Fibroblast of skin of back (primary cell): ENCODE results near the gene ETV1.
A peak's percentile ranks its signal among the peaks of the same experiment; 100 is the strongest.

ENCODE experiments used
- DNase-seq: peaks from one replicate; pipeline ENCODE4 v3.0.0-alpha.2; 2013

ETV1 gene

DNA sequence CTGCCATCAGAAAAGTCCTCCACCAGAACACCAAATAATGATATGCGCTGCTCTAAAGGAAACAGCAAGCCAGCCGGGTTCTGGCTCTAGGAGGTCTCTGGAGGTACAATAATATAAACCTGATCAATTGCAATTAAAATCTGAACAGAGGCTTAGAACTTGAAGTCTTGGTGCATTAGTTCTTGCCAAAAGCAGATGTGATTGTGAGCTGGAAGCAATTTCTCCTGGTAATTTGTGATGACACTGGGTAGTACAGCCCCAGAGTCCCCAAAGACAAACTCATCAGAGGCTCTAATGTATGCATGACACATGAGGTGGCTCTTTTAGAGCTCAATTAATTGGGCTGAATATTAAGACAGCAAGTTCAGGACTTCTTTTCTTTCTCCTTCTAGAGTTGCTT is 3.3 kb downstream of the ETV1 start:
- no peak for DNase-seq

DNA sequence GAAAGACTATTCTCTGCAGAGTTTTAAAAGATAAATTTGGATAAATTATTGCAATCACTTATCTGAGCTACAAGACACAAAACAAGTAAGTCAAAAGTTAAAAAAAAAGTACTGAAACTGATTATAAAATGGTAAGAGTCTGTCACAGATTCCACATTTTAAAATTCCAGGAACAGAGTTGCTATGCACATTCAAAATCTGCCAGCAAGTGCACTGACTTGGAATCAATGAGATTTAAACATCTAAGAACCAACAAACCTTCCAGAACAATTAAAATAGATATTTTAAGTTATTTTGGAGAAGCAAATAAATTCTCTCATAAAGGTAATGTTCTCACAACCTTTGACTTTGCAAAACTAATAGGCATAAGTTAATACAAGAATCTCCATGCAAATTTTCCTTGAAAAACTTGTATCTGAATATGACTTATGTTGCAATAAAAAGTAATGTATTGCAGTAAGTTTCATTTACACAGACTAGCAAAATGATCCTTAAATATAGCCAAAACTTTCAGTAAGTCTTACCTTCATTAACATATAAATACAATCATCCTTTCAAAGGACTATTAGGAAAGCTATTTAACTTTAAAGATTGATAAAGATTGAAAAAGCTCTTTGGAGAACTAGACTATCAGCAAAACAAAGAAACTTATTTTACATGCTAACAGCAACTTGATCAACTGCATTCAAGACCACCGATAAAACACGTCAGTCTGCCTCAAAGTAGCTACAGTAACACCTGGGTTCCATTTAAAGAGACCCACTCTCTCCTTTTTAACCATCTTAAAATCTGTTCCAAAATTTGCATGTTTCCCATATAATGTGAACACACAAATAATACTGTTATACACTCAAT is 4.4 kb downstream of the ETV1 start:
- DNase-seq: no peak

DNA sequence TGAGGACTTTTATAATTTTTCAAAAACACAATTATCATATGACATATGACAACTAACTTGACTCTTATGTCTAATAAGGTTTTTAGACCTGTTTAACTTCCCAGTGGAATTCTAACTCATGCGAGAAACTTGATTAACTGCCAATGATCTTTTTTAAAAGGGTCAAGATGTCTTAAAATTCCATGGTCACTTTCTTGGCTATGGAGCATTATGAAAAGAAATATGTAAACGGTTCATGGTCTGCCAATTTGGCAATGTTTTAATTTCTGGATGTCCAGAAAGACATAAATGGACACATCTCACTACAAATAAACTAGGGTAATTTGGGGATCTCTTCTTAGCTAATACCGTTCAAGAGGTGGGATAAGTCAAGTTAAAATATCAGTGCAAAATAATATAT is 5.4 kb downstream of the ETV1 start:
- DNase-seq: no peak

DNA sequence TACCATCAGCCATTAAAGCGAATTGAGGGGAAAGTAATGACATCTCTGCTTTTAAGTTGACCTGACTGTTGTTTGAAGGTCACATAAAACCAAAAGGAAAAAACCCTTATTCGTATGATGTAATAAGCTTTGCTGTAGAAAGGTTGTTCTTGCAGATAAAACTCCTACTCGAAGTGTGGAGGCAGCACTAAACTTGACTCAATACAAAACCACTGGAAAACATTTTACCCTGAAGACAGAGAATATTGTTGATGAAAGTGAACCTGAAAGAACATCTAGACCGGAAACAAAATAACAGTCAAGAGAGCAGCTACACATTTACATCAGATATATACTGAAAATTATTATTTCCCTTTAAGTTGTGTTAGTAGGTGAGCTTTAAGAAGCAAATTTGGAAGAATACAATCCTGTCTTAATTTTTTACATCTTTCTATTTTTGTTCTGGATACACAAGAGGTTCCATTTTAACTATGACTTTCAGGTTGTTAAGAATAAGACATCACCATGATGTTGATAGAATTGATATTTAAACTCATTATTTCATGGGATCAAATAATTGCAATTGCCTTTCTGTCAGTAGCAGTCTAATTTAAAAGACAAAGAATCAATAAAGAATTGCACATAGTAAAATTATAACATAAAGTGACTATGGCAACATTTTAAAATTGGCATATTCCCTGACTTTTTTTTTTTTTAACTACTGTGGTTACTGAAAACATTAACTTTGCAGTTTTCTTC is 6.4 kb downstream of the ETV1 start:
- no peak for DNase-seq

DNA sequence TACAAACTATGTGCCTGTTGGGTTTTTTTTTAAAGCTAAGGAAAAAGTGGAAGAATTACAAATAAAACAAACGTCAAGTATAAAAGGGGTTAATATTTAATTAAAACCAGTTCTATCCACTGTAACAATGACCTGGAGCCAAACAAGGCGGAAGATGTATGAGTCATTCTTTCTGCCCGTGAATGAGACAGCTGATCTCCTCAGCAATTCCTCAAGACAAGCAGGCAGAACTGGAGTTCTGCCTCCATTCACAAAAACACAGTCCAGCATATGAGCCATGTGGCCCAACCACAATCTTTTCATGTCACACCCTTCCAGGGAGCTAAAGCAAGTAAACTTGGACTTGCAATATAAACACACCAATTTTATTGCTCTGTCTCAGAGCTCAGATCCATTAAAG is 8.4 kb downstream of the ETV1 start:
- peak; percentile 95 for DNase-seq

DNA sequence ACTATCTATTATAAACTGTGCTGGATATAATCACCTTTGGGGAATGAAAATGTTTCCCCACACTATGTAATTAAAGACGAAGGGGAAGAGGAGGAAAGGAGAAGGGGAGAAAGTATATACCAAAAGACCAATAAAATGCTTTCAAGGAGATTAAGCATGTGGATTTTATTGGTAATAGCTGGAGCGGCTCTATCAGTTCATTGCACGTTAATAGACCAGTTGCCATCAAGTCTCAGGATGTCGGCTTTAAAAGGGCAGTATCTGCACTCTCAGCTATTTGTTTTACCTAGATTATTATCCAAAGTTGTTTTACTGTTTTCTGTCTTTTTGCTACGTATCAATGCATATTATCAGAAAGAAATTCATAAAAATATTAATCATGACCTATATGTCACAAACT is 9.0 kb downstream of the ETV1 start:
- DNase-seq: no peak

DNA sequence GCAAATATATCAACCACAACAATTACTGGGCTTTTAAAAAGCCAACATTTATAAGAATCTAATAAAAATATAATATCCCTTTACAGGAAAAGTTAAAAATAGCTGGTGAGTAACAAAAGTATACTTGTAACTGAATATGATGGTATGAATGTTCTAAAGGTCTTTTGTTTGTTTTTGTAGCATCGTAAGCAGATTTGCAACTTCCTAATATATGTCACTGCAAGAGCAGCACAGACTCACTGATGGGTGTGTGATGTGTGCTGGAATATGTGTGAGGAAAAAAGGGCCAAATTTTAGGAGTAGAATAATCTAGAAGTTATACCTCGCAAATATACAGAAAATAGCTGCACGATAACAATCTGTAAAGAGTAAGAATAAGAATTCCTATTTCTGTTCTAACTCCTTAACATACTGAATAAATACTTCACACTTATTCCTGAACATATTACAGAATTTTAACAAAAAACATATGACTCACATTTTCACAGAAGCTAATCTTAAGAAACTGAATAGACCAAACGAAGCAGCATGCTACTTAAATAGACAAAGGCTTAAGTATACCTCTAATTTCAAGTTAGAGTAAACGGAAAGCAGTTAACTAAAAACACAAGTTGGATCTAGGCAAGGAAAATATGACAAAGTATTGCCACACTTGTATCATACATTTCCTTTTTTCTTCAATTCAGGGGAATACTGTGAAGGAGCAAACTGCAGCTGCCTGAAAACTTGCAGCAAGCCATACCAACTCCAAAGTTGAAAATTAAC is 9.6 kb downstream of the ETV1 start:
- DNase-seq: peak; percentile 62

DNA sequence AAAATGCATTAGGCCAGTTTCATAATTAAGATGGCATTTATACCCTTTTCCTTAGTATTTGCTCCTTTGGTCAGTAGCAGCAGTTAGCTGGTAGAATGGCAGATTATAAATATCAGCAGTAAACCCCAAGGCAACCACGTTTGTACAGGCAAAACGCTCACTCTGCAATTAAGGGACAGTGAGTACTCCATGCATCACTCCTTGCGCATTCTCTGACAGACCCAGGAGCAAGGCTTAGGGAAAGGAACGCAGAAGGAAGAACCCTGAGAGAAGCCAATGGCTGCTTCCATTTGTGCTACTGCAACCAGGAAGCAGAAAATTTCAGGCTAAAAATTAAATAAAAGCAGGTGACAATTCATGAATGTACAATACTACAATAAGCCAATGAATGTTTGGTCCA is 12.9 kb downstream of the ETV1 start:
- no peak for DNase-seq

DNA sequence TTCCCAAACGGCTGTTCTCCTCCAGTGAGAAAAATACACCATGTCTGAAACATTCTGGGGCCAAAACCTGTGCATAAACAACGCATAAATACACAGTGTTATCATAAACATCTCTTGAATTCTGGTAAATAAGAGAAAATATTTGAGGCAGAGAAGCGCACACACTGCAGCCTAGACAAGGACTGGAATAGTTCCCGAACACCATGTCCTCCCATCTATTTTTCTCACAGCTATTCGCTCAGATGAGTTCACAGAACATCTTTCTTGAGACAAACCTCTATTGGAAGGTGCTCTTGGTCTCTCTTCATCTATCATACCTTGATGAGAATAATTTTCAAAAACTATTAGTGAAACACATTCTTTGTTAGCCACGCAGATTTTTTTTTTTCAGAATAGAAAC is 24.4 kb downstream of the ETV1 start:
- no peak for DNase-seq

DNA sequence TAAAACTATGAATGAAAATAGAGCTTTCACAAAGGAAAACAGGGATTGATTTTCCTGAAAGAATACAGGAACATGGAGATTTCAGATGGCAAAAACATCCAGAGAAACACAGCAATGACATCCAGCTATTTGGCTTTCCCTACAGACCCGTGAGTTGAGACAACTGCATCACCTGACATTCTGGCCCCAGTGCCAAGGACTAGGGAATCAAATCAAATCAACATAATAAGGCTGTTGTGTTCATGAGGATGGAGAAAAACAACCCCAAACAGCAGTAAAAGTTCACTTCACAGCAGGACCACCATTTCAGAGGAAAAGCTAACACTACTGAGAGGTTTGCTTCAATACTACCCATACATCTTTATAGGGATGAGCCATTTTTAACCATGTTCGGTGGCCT is 25.5 kb downstream of the ETV1 start:
- no peak for DNase-seq

DNA sequence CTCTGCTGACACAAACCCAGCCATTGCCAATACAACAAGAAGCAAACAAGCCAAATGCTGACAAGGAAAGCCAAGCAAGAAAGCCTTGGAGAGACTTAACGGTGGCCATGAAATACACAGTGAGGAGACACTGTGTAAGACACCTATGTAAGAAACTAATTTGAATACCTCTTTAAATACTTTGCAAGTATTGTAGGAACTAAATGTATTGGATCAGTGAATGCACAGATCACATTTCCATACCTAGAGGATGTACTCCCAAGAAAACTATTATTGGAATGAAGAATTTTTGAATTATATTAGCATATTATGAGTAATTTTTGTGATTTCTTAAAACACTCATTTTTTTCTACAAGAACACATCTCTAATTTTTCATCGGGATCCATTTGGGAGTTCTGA is 34.0 kb downstream of the ETV1 start:
- no peak for DNase-seq

DNA sequence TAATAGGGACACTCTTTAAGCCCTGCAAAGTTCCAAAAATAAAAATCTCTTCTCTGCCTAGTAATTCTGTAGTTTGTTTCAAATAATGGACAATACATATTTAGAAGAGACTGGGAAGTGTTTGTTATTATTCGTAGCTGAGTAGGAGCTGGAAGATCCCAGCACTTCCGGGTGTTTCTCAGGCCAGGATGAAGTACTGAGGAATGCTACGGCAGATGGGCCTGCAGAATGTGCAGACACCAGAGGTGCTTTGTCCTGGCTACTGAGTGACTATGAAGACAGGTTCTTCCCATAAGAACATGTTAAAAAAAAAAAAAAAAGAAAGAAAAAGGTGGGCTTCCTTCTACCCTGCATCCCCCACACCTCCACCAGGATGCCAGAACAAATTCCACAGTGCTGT is 36.1 kb downstream of the ETV1 start:
- DNase-seq: no peak

DNA sequence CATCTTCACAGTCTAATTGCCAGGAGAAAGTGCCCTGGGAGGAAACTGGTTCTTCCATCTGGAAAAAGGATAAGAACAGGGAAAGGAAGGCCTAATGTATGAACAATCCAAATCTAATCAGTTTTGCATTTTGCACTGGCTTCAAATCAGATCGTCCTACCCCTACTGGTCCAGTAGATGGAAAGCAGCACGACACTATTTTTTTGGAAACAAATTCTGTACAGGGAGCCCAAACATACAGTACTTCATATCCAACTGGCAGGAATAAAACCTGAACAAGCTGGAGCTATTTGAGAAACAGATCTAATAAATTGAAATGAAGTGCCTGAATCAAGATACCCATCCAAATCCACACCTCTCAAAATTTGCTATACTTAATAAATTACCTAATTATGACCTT is 36.5 kb downstream of the ETV1 start:
- no peak for DNase-seq

DNA sequence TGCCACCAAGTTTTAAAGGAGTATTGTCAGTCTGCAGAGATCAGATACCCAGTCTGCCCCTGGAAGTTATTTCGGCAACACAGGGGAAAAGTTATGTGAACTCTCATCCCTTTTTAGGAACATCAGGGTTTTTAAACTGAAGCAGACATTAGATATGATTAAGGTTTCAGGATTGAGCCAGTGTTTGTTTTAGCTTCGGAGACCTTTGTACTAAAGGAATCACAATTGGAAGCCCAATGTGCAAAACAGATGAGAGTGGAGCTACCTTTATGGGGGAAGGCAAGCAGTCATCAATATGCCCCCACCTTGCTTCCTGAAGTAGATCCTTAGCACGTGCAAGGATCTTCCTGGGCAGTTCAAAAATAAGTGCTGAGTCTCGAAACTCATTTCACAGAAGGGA is 39.5 kb downstream of the ETV1 start:
- no peak for DNase-seq

DNA sequence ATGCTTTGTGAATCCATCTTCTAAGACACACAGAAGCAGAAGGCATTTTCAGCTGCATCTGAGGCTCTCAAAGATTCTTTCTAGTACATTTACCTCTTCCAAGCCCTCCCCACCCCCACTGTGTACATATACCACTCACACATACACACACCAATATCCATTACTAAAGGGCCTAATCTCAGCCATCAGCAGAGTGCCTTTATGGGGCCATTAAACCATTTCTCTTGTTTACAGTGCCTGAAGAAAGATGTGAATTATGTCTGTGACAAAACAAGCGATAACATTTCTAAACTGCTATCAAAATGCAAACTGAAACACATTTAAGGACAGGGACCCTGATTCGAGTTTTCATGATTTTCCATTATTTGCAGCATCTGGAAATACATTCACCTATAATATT is 40.0 kb downstream of the ETV1 start:
- DNase-seq: no peak

DNA sequence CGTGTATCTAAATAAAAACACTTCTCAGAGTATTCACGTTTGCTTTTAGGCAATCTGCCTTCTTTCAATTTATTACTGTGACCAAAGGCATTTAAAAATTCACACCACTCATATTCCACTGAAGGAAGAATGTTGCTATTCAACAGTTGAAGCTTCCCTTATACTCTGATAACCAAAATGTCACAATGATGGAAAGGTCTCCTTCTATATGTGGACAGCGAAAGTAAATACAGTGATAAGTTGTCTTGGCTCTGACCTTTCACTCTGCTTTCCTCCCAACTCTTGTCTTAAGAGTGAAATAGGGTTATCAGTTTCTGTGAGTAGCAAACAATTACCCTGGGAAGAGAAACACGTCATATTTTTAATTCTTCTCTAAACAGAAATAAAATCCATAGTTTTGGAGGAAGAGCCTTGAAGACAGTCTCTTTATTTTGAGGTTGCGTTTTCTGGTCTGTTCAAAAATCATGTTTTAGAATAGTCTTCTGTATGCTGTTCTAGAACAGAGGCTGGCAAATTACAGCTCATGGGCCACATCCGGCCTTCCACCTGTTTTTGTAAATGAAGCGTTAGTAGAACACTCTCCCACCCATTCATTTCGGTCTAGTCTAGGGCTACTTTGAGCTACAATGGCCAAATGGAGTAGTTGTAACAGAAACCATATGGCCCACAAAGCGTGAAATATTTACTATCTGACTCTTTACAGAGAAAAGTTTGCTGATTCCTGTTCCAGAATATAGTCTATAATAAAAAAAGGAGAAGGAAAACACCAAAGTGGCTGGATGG is 41.3 kb downstream of the ETV1 start:
- DNase-seq: no peak

DNA sequence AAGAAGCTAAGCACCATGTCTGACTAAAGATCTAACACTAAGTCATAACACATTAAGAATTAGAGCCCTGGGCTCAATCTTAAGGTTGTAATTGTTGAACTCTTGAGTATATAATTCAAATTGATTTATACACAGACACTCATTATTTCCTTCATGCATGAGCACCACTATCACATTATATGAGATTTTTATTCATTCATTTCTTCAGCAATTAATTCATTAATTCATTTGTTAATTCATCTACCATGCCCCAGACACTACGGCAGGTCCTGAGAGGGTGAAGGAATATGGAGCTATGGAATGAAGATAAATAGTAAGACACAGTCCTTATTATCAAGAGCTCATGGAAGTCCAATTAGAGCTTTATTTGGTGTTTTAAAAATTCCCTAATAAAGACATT is 41.9 kb downstream of the ETV1 start:
- no peak for DNase-seq

DNA sequence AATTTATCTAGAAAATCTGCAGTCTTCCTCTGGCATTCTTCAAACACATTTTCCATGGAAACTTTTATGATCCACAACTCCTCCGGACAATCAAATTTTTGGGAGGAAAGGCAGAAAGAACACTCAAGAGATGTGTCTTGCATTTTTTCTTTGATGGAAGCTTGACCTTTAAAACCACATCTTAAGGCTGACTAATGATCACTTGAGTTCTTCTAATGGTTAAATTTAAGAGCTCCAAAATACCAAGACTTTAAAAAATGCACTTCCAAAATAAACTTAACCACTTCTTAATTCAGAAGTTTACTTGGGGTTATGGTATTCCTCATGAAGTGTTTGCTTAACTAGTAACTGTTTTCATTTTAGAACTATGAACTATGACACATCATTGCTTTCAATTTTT is 43.3 kb downstream of the ETV1 start:
- DNase-seq: peak; percentile 59

DNA sequence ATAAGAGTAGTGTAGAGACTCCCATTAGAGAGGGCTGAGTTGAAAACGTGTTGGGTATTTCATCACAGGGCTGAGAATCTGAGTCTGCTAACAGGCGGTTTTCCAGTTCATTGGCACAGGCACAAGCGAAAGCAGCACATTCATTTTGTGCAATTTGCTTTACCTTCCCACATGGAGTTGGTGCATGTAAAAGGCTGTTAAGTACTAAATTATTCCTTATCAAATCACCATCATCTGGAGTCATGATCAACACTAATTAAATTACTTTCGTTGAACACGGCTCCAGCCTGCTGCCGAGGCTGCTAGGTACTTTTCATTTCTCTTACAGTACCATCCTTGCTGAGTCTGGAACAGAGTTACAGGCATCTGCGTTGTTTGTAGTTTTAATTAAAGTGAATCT is 43.8 kb downstream of the ETV1 start:
- no peak for DNase-seq

DNA sequence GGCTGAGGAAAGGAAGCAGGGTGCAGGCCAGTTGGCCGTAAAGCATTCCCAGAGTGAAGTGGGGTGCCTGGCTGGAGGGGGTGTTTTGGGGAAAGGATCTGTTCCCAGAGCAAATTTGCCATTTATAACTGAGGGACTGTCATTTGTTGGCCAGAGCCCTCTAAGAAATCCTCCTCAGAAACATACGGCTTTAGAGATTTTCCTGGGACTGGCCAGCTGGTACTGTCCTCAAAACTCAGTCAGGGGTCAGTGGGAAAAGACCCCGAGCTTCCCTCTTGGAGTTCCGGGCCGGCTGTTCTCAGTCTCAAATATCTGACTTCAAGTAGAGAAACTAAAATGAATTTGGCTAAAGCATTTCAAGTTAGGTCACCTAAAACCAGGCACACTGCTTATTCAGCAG is 55.9 kb downstream of the ETV1 start:
- DNase-seq: no peak

DNA sequence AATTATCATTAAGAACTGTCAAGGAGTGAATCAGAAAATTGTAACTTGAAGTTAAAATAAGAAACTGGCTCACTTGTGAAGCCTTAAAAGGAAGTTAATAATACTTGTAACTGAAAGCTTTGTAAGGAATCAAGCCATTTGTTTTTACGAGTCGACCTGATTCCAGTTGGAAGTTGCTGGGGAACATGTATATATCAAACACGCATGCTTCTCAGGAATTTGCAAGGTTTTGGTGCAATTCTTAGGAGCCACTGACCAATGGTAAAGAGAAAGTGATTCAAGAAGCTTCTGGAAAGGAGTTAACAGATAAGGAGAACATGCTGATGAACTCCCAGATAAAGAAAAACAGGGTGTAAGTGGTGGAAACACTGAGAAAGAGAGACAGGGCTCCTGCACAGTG is 56.4 kb downstream of the ETV1 start:
- no peak for DNase-seq

DNA sequence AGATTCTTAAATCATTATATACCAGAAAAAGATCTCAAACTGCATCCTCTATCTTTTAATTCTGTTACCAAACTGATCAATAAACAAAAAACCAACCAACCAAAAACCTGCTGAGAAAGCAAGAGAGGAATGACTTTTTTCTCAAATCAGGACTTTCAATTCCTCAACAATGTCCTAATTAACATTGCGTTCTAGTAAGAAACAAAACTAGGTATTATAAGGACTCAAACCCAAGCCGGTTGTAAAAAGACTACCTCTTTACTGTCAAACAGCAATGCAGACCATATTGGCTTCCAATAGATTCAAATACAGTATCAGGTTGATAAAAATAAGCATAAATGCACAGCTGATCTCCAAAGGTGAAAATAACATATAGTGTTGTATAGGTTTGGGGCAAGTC is 57.3 kb downstream of the ETV1 start:
- no peak for DNase-seq

DNA sequence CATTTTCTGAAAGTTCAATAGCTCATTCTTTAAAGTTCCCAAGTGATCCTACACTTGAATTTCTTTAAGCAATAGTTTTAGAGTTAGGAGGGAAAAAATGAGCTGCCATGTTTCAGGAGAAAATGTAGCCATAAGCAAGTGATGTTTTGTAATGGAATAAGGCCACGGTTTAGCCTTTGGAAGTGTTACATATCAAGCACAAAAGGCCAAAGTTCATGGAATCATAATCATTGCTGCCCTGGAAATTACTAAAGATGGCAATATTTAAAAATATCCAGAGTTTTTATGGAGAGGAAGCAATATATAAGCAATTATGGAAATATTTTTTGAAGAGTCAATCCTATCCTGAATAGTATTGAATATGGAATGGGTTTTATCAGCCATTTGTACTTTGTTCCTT is 68.4 kb downstream of the ETV1 start:
- DNase-seq: no peak
